GM12892 (cell line): ENCODE data around the gene UCP2.

Experiments
- DNase-seq: peaks from one replicate; pipeline ENCODE4 v3.0.0; 2011; ENCODE audit not compliant: insufficient read length
- FAIRE-seq: peaks from 2 replicates; lab custom pipeline; 2011; peaks lifted over from hg19 to GRCh38; lab: Jason Lieb, UNC
- POLR2A ChIP-seq: IDR thresholded peaks from 2 replicates; pipeline ENCODE4 v1.6.1; 2011; ENCODE audit warnings: low read depth, low read length, control low read depth
- POLR2AphosphoS5 ChIP-seq: IDR thresholded peaks from 2 replicates; pipeline ENCODE4 v1.6.1; 2011; ENCODE audit warnings: low read depth, low read length, control low read depth
- TAF1 ChIP-seq: IDR thresholded peaks from 2 replicates; pipeline ENCODE4 v1.6.1; 2011; ENCODE audit warnings: low read depth, mild to moderate bottlenecking, control low read depth, low read length, borderline replicate concordance

UCP2 gene

DNA sequence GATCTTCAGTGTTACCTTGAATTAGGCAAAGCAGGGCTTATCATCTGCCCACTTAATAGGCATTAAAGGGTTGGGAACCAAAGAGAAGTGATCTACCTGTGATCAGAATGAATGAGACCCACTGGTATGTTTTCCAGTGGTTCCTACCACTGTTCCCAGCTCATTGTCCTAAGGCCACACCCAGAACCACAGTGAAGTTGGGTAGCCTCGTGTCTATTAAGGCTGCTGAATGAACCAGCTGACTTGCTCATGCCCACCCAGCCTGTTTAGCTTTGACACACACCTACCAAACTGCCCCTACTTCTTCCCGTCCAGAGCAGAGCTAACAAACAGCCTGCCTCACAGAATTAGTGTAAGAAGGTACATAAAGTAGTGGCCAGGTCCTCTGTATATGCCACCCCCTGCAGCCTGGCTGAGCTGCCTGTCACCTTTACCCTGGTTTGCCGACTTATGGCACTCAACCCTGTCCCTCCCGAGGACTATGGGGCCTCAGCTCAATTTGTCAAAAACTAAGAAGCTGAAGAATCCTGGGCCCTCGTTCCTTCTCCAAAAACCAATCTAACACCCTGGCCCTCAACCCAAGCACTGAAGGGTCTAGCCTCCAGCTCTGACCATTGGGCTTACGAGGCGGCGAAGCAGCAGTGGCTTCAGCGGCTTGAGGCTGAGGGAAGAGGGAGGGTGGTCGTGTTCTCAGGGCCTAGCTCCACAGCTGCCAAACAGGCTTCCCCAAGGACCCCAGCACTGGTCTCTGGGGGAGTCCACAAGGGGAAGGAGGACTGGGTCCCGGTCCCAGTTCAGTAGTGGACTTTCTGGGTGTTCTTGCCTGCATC, 9.8 kb downstream of the UCP2 start:
- no peak for FAIRE-seq
- no peak for DNase-seq
- TF ChIP-seq TAF1 (no peak), POLR2AphosphoS5 (peak; percentile 68; the same call in 1 of the 2 replicates), POLR2A (peak; percentile 40; the same call in 1 of the 2 replicates)

DNA sequence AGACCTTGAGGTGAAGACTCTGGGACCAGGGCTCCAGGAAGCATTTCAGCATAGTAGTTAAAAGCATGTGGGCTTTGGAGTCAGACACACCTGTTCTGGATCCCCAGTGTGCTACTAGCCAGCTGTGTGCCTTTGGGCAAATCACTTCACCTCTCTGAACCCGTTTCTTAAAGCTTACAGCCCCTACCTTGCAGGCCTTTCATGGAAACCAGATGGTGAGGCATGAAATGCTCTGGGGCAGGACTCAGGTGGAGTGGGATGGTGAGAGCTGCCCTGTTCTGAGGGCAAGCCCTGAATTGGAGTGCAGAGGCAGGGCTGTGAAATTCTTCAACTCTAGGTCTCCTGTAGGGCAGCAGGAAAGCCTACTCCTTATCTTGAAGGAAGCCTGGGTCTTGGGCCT, 10.5 kb downstream of the UCP2 start:
- no peak for DNase-seq
- no peak for FAIRE-seq
- TF ChIP-seq POLR2AphosphoS5: peak; percentile 1; the same call in 1 of the 2 replicates
- TF ChIP-seq POLR2A: no peak; the same call in 1 of the 2 replicates
- TF ChIP-seq TAF1: no peak

DNA sequence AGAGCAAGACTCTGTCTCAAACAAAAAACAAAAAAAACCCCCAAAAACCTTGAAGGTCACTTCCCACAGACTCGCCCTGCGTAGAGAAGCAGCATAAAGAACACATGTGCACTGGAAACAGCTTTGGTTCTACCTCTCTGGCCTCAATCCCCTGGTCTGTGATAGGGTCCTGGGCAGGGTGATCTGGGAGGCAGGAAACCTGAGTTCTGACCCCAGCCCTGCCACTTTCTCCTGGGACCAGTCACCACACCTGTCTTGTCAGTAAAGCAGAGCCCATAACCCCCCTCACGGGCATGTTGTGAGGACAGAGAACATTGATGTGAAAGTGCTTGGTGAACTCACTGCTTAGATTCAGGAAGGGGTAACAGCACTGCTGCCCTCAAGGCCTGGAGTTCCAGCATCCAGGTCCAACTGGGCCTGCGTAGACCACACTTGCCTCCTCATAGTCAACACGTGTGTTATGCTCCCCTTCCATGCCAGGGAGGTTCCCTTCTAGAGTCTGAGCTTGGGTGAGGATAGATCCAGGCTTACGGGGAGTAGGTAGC, 11.4 kb downstream of the UCP2 start:
- FAIRE-seq (peak; percentile 89), DNase-seq (no peak)
- TF ChIP-seq TAF1 (no peak), POLR2AphosphoS5 (peak; percentile 85), POLR2A (peak; percentile 53; the same call in 1 of the 2 replicates)

- DNase-seq (no peak), FAIRE-seq (no peak)
- TF ChIP-seq POLR2AphosphoS5 (no peak), TAF1 (no peak), POLR2A (no peak)
Measured at GRCh38 chr11:73969991-73970800, 12.4 kb downstream of the UCP2 start.

GRCh38 chr11:73969091-73969490, 13.6 kb downstream of the UCP2 start:
- no peak for DNase-seq
- no peak for TF ChIP-seq TAF1
- no peak for TF ChIP-seq POLR2AphosphoS5
- no peak for FAIRE-seq

GRCh38 chr11:73968356-73968966, 14.2 kb downstream of the UCP2 start:
- FAIRE-seq (no peak), DNase-seq (no peak)
- no peak for TF ChIP-seq POLR2AphosphoS5
- TF ChIP-seq TAF1: no peak
- no peak for TF ChIP-seq POLR2A

DNA sequence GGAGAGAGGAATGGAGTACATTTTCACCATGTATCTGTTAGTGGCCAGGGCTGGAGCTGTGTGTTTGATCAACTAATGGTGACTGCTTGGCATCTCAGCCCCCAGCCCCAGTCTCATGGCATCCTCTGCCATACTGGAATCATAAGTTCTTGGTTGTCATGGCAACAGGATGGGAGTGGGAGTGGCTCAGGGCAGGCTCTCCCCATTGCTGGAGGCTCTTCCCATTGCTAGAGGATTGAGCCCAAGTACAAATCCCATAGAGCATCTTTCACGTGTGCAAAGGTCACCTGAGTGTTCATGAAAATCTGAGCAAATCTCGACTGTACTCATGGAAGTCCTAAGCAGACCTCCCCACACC, 16.9 kb downstream of the UCP2 start:
- TF ChIP-seq TAF1 (no peak), POLR2AphosphoS5 (no peak), POLR2A (no peak)
- peak; percentile 70 for FAIRE-seq
- DNase-seq: no peak

- TF ChIP-seq POLR2A: no peak
- no peak for TF ChIP-seq POLR2AphosphoS5
- no peak for TF ChIP-seq TAF1
- FAIRE-seq (no peak), DNase-seq (no peak)
Measured at GRCh38 chr11:73965076-73965763, 17.4 kb downstream of the UCP2 start.

- no peak for DNase-seq
- no peak for TF ChIP-seq TAF1
- no peak for TF ChIP-seq POLR2A
- no peak for TF ChIP-seq POLR2AphosphoS5
- FAIRE-seq: no peak
Measured at GRCh38 chr11:73963861-73964260, 18.8 kb downstream of the UCP2 start.

DNA sequence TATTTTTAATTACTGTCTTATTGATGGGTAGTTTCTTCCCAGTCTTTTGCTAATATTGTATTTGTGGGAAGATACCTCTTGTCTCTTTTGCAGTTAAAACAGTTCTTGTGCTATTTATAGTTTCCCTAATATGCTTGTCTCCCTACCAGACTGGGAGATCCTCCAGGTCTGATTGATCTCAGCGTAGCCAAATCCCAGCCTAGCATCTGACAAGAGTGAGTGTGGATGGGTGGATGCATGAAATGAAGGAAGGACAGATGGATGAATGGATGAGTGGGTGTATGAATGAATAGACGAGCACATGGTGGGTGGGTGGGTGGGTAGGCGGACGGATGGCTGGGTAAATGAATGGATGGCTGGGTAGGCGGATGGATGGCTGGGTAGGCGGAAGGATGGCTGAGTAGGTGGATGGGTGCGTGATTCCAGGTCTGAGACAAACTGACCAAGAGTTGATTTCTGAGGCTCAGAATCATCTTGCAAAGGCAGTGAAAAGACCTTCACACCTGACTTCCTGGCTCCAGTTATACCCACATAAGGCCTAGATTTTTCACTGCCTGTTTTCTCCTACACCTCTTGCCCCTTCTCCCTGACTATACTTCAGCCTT, 20.4 kb downstream of the UCP2 start:
- no peak for DNase-seq
- FAIRE-seq: peak; percentile 64
- TF ChIP-seq TAF1 (no peak), POLR2AphosphoS5 (no peak), POLR2A (no peak)
